ENCODE results near the gene ALDOA.

DNA sequence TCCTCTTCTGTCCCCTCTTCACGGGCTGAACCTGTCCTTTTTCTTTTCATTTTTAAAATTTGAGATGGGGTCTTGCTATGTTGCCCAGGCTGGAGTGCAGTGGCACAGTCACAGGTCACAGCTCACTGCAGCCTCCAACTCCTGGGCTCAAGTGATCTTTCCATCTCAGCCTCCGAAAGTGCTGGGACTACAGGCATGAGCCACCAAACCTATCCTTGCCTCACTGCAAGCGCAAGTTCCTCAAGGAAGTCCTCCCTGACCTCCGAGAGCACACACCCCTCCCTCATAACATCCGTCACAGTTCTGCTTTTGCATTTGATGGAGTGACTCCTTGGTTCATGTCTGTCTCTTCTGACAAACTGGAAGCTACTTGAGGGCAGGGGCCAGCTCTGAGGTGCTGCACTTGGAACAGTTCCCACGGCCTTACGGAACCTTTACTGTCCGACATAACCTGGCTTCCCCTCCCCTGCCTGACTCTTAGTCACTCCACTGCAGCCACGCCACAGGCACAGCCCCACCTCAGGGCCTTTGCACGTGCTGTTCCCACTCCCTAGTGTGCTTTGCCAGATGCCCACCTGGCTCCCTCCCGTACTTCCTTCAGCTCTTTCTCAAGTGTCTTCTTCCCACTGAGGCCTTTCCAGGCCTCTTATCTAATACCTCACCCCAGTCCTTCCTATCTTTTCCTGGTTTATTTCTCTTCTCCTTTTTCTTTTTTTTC, 21.8 kb downstream of the ALDOA start:
- TF ChIP-seq, protein P1, sequence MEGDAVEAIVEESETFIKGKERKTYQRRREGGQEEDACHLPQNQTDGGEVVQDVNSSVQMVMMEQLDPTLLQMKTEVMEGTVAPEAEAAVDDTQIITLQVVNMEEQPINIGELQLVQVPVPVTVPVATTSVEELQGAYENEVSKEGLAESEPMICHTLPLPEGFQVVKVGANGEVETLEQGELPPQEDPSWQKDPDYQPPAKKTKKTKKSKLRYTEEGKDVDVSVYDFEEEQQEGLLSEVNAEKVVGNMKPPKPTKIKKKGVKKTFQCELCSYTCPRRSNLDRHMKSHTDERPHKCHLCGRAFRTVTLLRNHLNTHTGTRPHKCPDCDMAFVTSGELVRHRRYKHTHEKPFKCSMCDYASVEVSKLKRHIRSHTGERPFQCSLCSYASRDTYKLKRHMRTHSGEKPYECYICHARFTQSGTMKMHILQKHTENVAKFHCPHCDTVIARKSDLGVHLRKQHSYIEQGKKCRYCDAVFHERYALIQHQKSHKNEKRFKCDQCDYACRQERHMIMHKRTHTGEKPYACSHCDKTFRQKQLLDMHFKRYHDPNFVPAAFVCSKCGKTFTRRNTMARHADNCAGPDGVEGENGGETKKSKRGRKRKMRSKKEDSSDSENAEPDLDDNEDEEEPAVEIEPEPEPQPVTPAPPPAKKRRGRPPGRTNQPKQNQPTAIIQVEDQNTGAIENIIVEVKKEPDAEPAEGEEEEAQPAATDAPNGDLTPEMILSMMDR (IDR thresholded peaks at IDR 0.05) = no peak
- no peak for TF ChIP-seq POLR2A (IDR thresholded peaks at IDR 0.05)

Data from Peyer's patch (tissue), 4 donors.